ENCODE data around the gene SLC22A5.

DNA sequence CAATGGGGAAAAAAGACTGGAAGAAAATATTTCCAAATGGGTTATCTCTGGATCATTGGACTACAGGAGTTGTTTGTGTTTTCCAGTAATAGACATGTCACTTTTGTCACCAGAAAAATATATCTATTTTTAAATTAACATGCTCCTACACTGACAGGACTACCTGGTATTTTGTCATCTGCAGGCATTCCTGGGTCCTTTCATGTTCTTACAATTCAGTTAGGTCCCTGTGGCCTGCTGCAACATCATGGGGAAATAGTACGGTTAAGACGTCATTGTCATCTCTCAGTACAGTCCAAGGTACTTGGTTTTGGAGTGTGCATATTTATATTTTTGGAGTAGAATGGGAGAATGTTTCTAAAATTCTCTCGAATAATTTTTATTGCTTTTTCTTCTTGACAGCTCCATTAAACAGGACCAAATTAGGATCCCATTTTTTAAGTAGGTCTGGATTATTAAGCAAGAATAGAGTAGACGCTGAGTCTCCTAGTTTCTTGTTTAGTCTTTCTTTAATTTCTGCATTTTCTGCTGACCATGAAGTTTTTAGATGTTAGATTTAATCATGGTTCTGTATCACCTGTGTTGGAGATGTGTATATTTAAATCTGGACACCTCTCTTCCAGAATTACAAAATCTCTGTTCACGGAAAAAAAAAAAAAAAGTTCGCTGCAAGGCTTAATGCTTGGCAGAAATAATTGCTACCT is 46.9 kb downstream of the SLC22A5 start:
- TF ChIP-seq, protein P1, sequence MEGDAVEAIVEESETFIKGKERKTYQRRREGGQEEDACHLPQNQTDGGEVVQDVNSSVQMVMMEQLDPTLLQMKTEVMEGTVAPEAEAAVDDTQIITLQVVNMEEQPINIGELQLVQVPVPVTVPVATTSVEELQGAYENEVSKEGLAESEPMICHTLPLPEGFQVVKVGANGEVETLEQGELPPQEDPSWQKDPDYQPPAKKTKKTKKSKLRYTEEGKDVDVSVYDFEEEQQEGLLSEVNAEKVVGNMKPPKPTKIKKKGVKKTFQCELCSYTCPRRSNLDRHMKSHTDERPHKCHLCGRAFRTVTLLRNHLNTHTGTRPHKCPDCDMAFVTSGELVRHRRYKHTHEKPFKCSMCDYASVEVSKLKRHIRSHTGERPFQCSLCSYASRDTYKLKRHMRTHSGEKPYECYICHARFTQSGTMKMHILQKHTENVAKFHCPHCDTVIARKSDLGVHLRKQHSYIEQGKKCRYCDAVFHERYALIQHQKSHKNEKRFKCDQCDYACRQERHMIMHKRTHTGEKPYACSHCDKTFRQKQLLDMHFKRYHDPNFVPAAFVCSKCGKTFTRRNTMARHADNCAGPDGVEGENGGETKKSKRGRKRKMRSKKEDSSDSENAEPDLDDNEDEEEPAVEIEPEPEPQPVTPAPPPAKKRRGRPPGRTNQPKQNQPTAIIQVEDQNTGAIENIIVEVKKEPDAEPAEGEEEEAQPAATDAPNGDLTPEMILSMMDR (IDR thresholded peaks at IDR 0.05): no peak
- TF ChIP-seq POLR2A (IDR thresholded peaks at IDR 0.05): no peak

Measured in heart left ventricle (tissue), 13 donors.